Embryonic facial prominence (tissue), 1 donor: ENCODE data around the gene POLR3G.
A peak's percentile ranks its signal among the peaks of the same experiment; 100 is the strongest.

Experiments
- DNase-seq: peaks from one replicate; pipeline ENCODE4 v3.0.0-alpha.2; 2016; ENCODE audit errors: extremely low spot score

The POLR3G gene

DNA sequence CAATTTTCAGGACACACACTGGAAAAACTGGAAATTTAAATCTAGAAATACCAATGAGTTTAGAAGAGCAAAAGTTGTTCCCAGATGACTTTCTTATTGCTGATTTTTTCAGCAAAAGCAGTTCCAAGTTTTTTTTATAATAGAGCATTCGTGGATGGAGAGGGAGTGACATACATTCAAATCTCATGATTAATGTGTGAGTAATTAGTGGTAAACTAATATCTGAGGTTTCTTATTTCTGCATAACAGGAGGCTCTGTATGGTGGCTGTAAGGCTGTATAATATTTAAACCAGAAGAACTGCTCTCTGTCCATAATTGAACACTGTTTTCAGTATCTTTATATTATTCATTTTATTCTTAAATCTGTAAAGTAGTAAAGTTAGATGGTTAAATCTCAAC, 28.9 kb downstream of the POLR3G start:
- DNase-seq, result no peak

GRCh38 chr5:90504743-90505142, 30.1 kb downstream of the POLR3G start:
- DNase-seq, result no peak

DNA sequence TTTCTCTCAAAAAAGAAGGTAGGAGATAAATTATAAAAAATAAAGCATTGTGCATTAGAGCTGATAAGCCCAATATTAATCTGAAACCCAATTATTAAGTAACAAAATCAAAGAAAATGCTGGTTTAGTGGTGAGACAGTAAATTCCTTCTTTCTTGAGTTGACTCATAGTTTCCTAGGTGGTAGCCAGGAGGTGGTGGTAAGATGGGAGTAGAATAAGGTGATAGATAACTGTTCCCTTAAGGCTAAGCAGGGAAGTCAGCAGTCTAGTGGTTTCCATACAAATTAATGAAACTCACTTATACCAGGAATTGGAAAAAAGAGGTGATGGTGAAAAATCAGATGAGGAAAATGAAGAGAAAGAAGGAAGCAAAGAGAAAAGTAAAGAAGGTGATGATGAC, 31.6 kb downstream of the POLR3G start:
- DNase-seq, result no peak

DNA sequence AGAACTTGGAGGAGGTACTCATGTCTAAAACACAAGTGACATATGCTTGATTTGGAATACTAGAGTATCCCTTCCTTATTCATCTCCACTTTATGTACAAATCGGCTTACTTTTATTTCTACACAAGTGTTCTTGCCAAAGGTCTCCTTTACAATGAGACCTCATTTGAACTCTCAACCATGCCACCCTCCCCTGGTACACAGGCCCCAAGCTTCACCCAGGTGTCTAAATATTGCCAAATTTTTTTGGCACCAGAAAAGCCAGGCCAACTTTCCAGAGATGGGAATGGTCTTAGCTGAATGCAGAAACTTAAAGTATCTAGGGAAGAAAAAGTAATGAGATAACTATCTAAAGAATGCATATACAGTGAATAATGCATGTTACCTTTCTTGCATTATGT, 35.8 kb downstream of the POLR3G start:
- DNase-seq, result no peak

DNA sequence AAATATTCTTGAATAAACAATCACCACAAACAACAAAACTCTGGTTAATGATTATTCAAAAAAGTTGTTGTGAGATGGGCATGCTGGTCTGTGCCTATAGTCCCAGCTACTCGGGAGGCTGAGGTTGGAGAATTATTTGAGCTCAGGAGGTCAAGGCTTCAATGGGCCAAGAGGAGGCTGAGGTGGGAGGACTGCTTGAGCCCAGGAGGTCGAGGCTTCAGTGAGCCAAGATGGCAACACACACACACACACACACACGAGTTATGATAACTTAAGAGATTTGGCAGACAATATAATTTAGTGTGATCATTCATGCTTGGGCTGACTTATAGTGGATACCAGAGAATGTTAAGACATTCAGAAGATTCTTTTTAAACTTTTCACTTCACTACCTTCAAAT, 39.9 kb downstream of the POLR3G start:
- DNase-seq, result no peak

DNA sequence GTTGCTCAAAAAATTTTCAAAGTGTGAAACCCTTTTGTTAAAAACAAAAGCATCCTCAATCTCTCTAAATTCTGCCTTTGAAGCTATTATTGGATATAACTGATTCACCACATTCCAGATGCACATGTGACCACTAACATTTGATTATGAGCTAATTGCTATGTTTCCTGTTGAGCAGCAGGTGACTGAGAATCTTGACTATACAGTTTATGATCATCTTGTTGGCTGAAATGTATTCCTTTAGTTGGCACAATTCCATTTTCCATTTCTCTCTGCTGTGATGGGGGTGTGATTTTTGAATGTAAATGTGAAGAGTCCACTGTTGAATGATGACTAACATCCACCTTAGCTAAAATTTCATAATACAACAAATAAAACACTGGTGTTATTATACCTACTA, 44.0 kb downstream of the POLR3G start:
- DNase-seq, result no peak

GRCh38 chr5:90519081-90519480, 44.4 kb downstream of the POLR3G start:
- DNase-seq, result no peak

- peak; percentile 35 for DNase-seq
Measured at GRCh38 chr5:90528601-90529193, 54.0 kb downstream of the POLR3G start.

GRCh38 chr5:90529194-90529938, 54.7 kb downstream of the POLR3G start, which contains the start of gene LYSMD3:
LYSMD3 (minus strand) TSS chr5:90529584; CDS start chr5:90525289, 4,295 bp downstream.
- peak; percentile 80 for DNase-seq

GRCh38 chr5:90529939-90530677, 55.4 kb downstream of the POLR3G start:
- DNase-seq, result peak; percentile 25

DNA sequence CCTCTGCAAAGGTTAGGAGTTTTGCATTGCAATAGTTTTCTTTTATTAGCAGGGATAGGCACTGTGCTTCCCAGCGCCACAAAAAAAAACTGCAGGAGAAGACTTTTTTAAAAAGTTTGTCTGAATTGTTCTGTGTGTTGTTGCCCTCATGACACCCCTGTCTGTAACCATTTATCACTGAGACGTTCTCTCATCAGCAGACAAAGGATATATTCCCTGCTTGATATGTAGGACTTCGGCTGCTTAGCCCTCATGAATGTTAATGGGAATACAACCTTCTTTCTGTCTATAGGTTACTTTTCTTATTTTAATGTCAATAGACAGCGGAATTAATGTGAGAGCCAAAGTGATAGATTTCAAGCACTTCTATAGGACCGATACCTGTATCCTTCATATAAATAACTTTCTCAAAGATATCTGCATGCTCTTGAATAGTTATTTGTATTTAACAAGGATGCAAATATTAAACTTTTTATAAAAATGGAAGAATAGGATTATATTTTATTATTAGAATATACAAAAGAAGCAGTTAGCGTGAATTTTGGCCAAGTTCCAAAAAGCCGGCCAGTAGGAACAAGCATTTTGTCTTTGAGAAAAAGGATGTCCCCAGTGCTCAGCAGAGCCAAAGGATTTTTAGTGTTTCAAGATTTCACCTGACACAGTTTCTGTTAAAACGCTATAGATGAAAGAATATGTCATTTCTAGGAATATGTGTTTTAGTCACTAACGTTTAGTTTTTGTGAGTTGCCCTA, 56.2 kb downstream of the POLR3G start:
- no peak for DNase-seq

DNA sequence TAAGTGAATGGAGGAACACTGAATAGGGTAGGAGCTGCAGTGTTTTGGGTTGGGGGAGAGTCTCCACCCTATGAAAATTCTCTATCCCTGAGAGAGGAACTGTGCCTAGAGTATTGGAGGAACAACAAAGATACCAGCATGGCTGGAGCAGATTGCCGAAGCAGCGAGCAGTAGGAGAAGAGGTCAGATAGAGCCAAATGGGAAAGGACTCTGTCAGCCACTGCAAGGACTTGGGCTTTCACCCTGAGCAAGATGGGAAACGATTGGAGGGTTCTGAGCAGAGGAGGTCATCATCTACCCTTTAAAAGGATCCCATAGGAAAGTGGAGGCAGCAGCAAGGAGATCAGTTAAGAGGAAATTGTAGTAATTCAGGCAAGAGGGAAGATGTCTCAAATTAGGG, 59.1 kb downstream of the POLR3G start:
- no peak for DNase-seq

DNA sequence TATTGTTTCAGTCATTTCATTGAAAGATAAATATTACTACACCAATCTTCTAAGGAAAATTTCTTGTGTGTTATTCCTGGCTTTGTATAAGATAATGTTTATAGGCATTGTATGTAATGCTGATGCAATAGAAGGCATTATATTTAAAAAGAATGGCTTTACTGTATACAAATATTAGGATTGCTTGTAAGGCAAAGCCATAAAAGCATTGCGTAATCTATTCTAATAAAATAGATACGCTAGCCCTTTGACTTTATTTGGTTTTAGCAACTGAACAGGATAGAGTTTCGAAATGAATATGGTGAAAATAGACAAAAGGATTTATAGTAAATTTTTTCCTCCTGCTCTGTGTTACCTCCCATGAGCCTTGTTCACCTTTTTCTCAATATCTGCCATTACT, 60.3 kb downstream of the POLR3G start:
- DNase-seq, result no peak

- no peak for DNase-seq
Measured at GRCh38 chr5:90542827-90543519, 68.3 kb downstream of the POLR3G start.

- DNase-seq, result no peak
Measured at GRCh38 chr5:90545511-90545910, 70.8 kb downstream of the POLR3G start.

- no peak for DNase-seq
Measured at GRCh38 chr5:90546216-90546837, 71.7 kb downstream of the POLR3G start.

DNA sequence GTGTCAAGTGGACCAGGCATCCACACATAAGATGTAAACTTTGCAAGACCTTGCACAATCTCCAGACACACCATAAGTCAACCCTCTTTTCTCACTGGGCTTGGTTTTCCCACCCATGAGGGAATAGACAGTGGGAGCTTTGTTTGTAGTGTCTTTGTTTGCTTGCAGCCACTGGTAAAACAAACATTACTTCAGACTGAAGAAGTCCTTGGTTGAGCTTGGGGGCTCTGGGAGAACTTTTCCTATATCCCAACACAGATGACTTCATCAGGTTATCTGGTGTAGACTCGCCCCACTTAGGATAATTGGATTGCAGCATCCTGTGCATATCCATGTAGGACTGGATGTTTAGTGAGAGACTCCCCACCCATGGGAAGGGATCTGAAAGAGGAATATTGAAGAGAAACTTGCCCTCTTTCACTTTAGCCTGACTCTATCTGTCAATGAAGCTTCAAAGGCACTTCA, 72.4 kb downstream of the POLR3G start:
- DNase-seq, result no peak

DNA sequence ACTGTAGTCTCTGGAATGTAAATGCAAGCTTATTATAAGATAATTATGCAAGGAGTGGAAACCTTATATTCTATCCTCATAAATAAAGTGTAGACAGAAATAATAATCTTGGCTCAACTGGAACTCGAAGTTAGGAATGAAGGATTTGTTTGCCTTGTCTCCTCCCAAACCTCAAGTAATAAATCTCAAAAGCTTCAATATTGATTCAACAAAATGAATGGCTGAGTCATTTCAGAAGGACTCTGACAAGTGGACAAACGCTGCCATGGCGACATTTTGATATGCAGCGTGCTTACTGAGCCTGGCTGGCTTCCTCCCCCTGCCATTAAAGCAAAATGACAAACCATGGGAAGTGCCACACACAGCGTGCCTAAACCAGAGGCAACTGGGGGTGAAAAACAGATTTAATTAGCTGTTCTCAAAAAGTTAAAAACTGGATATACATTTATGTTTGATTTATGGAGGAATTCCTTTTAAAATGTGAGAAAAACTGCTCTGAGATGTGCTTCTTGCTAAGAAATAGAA, 73.5 kb downstream of the POLR3G start:
- no peak for DNase-seq

DNA sequence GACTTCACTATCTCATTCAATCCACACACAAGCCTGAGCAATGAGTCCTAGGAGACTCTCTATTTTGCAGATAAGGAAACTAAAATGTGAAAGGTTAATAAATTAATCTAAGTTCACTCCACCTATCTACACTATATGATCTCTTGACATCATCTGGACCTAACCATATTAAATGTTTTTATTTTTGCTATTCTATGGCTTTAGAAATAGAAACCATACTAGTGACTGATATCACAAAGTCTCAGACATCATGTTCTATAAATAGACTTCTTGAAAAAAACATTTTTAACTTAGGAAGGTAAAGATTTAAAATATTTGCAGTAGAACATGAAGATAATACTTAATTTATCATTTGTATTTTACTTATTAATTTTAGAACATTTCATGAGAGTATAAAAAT, 74.6 kb downstream of the POLR3G start:
- no peak for DNase-seq

DNA sequence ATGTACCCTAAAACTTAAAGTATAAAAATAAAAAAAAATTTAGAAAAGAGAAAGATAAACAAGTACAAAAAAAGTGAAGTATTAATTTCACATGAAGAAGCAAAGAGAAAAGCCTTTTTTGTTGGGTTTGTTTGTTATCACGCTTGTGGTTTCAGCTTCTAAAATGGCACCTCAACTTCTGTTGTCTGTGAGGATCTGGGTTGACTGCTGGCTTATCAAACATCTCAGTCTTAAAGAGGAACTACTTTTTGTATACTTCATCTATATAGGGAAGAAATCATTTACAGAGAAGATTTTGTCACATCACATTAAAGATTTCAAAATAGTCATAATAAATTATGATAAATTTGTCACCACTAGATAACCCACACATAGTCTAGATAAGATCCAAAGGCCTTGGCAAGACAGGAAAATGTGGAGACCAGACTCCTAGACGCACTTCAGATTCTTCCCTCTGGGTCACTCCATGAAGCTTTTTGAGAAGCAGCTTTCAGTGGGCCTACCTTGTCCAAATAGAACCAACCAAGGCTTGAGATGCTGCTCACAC, 75.1 kb downstream of the POLR3G start:
- no peak for DNase-seq
